NCI-H2029 treated with DMSO at 0.1 percent for 48 hours (cell line): ENCODE results near the gene SIX3.

Experiments used
- DNase-seq: peaks from one replicate; lab custom pipeline; 2025; lab: John Stamatoyannopoulos, UW

The SIX3 gene

DNA sequence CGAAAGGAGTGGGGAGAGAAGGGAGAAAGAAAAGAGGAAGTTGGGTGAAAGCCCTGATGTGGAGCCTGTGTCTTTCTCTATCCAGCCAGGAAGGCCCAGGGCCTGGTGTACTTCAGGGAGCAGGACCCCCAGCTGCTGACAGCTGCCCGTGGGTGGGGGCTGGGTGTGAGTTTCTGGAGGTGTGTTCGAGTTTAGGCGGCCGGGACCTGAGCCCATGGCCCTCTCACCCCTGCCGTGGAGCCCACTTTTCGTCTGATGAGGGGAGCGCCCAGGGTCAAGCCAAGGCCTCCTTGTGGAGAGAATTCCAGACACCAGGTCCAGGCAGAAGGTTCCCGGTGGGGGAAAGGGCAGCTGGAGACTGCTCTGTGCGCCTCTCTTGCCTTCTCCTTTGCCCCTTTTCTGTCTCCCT, 2.2 kb downstream of the SIX3 start:
- no peak for DNase-seq

DNA sequence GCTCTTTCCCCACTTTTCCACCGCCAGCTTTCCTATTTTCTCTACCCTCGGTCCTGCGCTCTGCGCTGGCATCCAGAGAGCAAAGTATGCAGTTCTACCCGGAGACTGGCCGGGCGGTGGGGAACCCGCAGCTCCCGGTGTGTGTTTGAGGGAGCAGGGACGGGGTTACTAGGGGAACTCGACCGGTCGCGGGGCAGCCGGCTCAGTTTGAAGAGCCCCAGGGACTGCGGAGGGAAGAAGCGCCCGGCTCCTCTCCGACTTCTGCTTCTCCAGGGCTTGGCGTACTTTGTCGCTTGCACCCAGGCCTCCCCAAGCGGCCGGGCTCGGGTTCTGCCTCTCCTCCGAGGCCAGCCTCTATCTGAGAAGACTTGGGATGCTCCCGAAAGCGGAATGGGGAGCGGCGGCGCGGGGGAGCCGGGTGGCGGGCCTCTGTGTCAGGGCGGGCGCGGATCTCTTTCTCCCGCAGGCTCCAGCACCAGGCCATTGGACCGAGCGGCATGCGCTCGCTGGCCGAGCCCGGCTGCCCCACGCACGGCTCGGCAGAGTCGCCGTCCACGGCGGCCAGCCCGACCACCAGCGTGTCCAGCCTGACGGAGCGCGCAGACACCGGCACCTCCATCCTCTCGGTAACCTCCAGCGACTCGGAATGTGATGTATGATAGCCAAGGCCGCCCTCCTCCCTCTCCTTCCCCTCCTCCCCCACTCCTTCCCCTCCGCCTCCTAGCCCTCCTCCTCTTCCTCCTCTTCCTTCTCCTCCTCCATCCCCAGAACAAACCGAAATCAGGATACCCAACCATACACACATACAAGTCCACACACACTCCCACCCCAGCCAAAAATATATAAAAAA, 2.8 kb downstream of the SIX3 start:
- DNase-seq: no peak

DNA sequence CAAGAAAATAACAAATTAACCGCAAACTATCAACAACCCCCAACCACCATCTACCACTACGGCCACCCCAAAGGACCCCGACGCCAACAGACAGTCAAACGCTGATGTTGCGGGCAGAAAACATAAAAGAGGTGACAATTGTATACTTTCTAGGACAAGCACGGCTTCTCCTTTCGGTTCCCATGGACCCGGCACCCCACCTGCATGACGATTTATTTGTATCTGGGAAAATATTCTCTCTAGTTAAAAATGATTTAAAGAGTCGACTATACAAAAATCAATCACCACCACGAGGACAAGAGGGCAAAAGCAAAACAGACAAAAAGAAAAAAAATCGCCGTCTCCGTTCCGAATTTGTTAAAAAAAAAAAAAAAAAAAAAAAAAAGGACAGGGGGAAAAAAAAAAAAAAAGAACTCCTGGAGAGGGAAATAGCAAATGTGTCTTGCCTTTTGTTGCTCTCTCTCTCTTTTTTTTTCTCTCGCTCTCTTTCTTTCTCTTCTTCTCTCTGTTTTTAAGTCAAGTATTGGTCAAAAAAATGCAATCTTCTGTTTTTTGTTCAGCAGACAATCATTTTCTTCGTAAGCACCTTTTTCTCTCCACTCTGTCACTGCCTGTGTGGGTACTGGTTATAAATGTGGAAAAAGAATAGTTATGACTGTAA, 3.6 kb downstream of the SIX3 start:
- no peak for DNase-seq

DNA sequence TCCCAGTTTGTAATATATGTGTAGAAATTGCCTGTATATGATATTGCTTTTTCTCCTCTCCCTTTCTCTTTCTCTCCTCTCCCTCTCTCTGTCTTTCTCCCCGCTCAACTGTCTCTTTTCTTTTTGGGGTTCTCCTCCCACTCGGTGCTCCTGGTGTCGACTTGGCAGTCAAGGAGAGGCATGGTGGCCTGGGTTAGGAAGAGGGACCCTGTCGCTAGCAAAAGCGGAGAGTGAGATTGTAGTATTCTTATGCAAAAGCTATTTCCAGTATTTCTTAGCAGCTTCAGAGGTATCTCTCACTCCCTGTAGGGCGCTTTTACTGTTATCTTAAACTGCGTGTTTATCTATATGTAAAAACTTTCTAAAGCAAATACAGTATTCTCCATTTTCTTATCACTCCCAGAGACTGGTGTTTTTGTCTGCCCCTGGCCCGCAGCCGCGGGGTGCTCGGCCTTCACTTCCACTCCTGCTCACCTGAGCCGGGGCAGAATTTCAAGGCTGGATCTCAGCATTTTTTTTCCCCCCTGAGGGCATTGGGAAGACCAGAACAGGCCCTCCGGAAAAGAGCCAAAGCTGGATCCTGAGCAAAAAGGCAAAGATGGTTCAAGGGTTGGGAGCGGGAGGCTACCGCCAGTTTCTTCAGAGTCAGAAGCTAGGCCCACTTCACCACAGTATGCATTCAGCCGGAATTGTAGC, 4.3 kb downstream of the SIX3 start:
- DNase-seq: no peak

DNA sequence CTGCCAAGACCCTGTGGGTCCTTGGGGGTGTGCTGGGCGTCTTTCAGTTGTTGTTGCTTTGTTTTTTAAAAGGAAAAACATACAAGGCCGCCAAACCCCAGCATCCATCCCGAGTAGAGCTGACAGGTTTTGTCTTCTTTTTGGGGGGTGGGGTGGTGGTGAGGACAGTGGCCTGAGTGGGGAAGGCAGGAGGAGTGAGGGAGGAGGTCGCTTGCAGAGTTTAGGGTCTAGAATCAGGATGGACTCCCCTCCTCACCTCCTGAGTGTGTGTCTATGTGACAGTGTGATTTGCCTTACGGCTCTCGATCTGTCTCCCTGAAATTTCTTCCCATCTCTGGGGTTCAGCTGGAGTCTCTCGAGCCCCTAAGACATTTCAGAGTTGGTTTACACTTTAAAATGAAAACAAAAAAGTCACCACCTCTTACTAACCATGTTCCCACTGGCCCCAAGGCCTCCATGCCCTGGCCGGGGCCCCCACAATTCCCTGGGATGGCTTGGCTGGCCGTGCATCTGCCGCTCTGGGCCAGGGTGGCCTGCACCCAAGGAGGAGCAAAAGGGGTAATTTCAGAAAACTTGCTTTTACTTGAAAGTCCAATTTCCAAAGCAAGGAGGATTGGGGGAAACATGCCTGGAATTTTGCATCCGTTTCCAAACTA, 5.0 kb downstream of the SIX3 start:
- no peak for DNase-seq

- no peak for DNase-seq
Measured at GRCh38 chr2:44947028-44947375, 5.5 kb downstream of the SIX3 start.

DNA sequence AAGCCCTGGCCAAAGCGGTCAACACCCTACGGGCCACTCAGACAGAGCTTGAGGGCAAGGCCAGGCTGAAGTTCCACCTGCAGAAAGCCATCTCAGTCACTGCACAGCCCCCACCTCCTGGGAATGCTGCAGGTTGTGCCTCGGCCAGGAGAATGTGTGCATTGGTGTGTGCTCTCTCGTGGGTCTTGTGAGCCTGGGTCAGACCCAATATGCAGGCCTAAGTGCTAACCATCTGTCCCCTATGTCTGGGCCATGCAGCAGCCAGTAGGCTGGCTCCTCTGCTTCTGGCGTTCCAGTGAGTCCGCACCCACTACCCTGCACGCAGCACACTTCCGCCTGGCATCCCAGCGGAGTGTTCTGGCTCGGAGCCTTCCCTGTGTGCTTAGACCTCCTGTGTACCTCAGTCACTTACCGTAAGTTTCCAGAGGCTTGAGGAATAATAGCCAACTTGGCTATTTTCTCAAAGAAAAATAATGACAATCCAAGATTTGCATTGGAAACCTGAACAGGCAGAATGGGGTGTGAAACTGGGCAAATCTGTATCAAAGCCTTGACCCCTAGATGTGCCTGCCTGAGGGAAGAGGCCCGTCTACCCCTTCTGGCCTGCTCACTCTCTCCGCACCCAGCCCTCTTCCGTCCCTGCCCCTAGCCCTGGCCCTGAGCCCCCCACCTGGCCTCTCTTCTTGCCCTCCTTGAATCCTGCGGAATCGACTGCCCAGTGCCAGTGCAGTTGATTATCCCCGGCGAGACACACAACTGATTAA, 7.2 kb downstream of the SIX3 start:
- no peak for DNase-seq

GRCh38 chr2:44949329-44950151, 8.0 kb downstream of the SIX3 start:
- DNase-seq: no peak

DNA sequence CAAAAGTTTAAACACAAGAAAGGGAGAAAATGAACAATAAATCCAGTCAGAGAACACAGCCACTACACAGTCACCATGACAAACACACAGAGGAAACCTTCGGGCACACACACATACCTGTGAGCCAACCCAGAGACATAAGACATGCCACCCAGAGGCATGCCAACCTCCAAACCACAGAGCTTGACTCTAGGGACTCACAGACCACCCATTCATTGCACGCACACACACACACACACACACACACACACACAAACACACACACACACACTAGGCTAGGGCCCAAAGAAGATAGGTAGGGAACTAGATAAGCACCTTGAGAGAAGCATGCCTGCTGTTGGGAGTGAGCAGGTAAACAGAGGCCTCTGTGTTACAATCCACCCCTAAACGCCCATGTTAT, 9.1 kb downstream of the SIX3 start:
- no peak for DNase-seq

GRCh38 chr2:44951124-44951523, 9.6 kb downstream of the SIX3 start:
- no peak for DNase-seq

GRCh38 chr2:44951714-44952113, 10.2 kb downstream of the SIX3 start:
- no peak for DNase-seq

DNA sequence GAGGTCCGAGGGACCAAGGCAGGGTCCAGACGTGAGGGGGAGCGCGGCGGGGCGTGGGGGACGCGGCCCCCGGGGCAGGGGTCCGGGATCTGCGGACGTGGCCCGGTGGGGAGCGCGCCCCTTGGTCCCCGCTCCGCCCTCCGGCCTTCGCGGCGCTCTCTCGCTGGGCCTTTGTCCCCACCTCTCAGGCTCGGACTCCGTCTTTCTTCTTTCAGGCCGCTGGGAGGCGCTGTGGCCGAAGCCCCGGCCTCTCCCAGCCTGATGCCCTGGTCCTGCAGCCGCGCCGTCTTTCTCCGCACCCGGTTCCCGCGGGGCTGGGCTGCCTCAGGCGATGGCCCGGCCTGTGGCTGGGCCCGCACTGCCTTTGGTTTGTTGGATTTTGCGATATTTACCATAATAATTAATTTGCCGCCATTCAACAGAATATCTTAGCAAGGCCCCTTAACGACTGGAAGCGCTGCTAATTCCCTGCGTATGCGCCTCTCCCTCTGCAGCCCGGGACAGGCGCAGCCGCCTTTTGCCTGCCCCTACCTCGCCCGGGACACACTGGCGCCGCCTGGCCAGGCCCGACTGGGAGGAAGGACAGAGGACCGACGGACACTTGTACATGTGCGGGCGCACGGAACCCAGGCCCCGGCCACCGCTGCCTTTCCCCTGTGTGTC, 10.8 kb downstream of the SIX3 start:
- peak; percentile 38 for DNase-seq

- no peak for DNase-seq
Measured at GRCh38 chr2:44952806-44953498, 11.4 kb downstream of the SIX3 start.

DNA sequence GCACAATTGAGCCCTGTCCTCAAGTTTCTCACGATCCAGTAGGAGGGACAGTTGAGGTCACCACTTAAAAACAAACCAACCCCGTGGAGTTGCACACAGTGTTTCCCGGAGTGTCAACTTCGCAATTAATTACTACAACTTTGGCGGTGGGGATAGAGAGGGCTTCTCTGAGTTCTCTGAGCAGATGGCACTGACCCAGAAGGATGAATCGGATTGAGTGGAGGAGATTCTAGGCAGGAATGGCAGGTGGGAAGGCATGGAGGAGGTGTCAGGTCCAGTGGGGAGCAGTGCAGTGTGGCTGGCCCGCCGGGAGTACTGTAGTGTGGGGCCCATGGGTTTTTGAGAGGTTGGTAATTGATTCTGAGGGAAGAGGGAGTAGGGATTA, 12.0 kb downstream of the SIX3 start:
- DNase-seq: no peak

DNA sequence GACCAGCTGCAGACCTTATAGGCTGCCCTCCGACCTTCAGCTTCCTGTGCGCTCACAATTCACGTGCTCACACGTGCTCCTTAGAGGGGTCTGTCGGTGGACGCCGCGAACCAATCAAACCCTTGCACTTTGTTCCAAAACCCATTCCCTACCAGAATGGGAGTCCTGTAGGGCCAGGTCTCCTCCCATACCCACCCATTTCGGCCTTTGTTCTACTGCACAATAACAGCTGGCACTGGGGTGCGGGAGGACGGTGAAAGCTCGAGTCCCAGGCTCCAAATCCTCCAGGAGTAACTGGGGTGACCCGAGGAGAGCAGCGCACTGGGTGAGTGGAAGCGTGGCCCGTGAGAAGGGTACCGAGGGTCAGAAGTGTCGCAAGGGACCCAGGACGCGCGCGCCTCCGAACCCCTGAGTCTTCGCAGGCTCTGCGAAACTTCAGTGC, 13.0 kb downstream of the SIX3 start:
- DNase-seq: no peak

- DNase-seq: no peak
Measured at GRCh38 chr2:44954889-44955592, 13.5 kb downstream of the SIX3 start.

DNA sequence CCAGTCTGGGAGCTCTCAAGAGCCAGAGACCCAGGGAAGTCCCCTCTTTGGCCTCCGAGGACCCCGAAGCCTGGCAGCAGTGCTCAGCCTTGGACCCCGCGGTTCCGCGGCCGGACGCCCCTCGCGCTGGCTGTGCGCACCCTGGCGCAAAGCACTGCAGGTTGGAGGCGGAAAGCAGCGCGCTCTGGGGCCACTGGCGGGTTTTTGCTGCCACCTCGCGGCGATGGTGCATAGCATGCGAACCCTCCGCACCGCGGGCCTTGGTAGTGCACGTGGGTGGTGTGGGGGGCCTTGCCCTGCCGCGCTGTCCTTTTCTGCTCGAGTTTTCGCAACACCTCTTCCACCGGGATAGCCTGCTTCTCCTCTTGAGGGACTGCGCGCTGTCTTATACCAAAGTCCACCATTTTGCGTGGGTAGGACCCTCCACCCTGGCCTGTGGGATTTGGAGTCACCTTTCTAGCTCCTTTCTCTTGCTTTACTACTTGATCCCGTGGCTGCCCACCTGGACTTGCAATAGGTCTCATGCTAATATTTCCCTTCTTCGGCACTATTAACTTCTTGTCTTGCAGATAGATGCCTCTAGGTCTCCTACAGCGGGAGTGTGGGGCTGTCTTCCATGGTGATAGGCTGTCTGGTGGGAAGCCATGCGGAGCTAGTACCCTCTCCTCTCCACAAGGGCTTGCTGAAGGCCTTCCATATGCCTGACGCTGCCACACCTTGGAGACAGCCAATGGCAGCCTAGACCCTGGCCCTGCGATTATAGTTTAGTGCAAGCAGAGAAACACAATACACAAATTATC, 14.3 kb downstream of the SIX3 start:
- DNase-seq: no peak

DNA sequence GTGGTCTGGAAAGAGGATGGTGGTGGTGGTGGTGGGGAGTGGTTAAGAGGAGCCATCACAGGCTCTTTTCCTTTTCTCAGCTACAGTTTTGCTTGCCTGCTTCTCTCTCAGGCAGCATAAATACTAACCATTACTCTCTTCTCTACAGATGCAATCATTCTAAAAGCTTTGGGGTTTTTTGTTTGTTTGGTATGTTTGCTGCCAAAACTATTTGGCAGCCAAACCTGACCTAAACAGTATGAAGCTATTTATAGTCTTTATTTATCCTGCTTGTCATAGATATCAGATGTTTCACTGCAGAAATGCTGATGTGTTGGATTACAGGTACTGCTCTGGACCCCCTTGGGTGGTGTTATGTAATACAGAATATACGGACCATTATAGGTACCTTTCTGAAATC, 15.3 kb downstream of the SIX3 start:
- no peak for DNase-seq
